Stimulated activated CD8-positive, alpha-beta memory T cell treated with anti-CD3 and anti-CD28 coated beads, Interleukin-15, amount 100 ng/mL, for 48 hours (primary cell): ENCODE results near the gene PLAGL1.
"Not testable (repeated sequence)": the region's sequence is repeated elsewhere in the genome, so short reads cannot be mapped to it uniquely, and the experiment has no call there.

Source experiments
- DNase-seq, 2 donors: peaks; one replicate each; pipeline ENCODE4 v3.0.0-alpha.2; 2020; ENCODE audit warnings: low read depth in 2 of 2

PLAGL1 gene

DNA sequence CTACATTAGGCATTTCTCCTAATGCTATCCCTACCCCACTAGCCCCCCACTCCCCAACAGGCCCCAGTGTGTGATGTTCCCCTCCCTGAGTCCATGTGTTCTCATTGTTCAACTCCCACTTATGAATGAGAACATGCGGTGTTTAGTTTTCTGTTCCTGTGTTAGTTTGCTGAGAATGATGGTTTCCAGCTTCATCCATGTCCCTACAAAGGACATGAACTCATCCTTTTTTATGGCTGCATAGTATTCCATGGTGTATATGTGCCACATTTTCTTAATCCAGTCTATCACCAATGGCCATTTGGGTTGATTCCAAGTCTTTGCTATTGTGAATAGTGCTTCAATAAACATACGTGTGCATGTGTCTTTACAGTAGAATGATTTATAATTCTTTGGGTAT, 1.6 kb upstream of the PLAGL1 start:
- DNase-seq = not testable (repeated sequence)

DNA sequence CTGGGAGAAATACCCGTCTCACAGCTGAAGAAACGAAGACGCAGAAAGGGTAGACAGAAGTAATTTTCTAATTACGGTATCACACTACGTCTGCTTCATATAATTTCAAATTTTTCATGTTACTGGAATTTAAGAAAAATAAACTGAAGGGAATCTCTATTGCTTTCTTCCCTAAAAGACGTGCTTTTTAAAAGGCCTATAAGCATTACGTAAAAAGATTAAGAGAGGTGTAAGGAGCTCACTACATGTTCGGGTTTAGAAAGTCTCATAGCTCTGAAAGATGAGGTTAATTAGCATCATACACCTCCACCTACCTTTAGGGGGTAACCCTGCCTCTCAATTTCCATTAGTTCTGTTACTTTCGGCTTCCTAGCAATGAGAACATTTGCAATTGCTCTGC, 787 bp upstream of the PLAGL1 start:
- no peak for DNase-seq

DNA sequence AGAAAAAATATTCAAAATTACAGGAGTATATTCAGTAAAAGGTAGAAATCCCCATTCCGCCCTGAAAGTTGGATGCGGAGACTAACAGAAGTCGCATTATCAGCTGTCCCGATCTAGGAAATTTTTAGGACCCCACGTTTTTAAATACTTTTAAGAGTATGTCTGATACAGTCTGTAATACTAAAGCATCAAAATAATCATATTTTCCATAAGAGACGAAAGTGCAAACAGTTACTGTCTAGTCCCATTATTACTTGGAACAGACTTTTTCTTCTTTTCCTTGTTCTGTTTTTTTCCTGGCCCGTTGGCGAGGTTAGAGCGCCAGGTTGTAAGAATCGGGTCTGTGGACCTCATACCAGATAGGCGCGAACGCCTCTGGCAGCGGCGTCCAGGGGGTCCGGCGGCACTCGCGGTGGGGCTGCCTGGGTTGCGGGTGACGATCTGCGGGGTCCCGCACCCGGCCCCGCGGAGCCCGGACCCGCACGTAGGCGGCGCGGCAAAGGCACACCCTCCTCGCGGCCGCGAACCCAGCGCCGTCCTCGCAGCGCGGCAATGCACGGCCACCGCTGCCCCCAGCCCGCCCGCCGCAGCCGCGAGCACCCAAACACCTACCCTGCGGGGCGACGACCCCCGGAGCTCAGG, 460 bp downstream of the PLAGL1 start:
- no peak for DNase-seq

DNA sequence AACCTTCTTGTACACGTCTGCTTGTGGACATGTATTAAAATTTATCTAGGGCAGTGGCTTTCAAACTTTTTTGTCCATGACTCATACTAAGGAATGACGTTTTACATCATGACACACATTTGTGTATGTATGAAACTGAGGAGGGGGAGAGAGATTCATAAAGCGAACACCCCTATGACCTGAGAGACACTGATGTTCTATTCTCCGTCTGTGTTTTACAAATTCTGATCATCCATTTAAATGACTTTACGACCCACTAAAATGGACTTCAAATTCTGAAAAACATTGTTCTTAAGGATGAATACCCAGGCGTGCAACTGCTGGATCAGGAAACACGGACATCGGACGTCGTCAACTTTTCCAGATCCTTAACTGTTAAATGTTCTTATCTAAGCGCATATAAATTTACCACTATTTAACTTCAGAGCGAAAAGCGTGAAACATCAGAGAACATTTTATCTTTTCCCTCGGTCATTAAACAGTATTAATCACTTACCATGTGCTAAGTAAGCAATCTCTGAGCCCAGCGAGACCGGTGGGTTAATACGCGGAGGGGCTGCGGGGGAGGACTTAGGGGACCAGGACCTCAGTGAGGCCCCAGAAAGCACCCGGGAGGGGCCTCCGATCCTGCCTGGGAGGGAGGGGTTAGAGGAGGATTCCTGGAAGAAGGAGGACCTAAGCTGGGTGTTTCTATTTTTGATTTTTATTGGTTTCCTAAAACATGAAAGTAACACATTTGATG, 1.2 kb downstream of the PLAGL1 start:
- no peak for DNase-seq

DNA sequence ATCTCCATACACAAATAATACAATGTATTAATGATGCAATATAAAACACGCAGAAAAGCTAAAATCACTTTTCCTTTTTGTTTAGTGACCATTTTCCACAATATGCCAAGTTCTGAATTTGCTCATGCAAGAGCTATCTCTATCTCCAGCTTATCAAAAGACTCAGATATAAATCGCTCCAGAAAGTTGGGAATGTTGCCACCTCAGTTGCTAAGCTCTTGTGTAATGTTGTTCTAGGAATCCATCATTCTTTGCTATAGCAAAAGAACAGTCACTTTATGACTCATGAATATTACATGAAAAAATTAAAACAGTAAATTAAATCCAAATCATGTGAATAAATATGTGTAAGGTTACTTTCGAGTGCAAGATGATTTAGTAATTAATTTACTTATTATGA, 8.7 kb downstream of the PLAGL1 start:
- DNase-seq = no peak

DNA sequence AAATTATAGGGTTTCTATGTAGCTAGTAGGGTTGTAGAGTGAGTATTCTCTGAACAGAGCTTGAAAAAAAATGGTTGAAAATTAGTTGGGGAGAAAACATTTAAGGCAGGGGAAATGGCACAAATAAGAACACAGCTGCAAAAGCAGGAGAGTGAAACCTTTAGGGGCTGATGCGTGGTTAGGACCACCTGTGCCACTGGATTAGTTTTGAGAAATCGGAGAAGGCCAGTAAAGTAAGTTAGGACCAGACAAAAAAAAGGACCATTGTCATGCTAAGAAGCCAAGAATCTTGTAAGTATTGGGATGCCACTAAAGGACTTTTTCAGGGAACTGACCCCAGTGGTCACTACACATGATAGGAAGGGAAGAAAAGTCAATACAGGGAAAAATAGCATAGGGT, 9.4 kb downstream of the PLAGL1 start:
- no peak for DNase-seq

DNA sequence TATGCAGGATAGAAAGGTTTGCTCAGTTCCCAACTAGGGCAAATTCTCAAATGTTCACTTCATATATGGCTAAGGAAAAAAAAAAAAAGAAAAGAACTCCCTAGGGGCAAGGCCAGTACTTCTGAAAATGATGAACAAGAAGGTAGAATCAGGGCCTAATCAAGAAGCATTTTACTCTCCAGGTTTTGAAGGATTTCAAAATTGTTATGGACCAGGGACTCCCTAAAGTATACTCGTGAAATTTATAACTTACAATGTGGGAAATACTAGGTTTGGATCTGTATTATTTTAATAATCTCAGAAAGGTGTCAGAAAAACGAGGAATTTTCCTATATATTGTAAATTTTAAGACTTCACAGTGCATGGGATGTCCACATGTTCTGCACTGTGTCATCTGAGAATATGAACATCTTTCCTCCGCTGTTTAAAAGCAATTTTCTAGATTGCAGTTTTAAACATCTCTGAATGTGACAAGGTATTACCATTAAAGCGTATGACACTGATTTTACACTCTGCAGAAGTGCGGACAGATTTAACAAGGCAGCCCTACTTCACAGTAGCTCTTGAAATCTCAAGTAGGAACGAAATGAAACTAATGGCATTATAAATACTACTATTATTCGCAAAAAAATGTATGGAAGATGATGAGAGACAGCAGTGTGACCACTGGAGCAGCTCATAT, 14.0 kb downstream of the PLAGL1 start:
- DNase-seq = no peak

DNA sequence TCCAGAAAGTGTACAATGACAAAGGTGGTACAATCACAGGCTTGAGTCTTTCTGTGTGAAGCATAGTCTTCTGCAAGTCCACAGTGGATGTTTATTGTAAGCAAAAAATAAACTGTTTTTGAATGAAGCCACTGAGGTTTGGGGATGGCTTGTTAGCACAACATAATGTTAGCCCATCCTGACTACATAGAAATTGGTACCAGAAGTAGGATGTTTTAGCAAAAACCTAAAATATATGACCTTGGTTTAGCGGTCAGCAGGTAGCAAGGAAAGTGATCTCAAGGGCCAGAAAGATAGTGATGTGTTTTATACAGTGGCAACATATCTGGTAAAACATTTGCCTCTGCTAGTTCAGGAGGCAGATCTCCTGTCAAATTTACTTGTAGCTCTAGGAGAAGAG, 15.8 kb downstream of the PLAGL1 start:
- no peak for DNase-seq

DNA sequence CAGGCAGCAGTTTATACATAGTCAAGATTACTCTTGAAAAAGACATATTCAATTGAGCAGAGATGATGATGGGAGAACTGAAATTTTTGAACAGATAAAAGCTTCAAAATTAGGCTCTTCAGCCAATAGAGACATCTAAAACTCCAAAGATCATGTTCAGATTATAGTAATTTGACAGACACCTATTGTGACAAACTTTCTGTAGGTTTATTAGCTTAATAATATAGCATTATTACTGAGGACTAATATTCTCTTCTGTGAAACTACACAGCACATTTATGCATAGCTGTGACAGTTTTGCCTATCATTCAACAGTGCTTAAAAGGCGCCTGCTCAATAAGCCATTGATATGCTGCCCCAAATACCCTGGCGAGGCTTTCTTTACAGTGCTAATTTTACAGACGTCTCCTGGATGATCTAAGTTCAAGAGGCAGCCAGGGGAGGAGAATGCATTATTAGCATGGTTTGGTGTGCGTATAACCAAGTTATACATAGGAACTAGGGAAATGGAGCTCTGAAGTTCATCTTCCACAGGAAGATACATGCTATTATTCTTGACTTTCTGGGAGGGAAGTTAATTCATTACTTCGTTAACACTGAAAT, 21.5 kb downstream of the PLAGL1 start:
- no peak for DNase-seq

DNA sequence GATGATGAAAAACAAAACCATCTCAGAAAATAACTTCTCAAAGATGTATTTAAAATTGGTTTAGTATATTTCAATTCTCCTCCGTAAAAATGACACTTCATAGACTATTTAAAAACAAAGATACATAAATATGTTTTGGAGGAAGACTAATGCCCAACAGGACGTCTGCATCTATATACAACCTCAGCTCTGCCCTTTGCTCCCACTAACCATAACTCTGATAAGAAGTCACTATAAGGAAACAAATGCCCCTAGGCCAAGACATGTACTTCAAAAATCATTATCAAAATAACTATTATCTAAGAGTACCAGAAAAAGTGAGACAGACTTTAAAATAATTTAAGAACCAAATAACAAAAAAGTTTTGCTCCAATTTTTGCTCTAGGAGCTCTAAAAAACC, 23.4 kb downstream of the PLAGL1 start:
- no peak for DNase-seq

DNA sequence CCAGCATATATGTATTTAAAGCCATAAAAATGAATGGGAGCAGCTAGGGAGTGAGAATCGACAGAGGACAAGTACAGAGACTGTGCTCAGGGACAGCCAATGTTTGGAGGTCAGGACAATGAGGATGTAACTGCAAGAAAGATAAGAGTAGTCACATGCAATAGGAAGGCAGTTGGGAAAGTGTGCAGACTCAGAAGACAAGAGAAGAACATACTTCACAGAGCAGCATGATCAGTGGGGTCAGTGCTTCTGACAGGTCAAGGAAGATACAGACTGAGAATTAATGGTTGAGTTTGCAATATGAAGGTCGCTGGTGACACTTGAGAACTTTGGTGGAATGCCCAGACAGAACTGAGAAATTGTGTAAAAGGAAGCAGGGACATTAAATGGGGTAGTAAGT, 25.1 kb downstream of the PLAGL1 start:
- DNase-seq = no peak

DNA sequence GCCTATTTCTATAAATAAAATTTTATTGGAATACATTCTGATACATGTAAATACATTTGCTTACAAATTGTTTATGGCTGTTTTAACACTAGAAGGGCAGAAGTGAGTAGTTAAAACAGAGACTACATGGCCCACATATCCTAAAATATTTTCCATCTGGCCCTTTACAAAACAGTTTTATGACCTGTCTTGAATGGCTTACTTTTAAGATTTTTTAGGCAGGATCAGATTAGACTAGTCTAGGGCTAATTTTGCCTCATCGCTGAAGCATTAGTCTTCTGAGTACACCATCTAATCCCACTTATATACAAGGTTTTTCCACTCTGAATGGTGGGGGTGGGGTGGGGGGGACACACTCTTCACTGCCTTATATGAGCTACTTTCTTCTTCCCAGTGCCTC, 27.1 kb downstream of the PLAGL1 start:
- no peak for DNase-seq

DNA sequence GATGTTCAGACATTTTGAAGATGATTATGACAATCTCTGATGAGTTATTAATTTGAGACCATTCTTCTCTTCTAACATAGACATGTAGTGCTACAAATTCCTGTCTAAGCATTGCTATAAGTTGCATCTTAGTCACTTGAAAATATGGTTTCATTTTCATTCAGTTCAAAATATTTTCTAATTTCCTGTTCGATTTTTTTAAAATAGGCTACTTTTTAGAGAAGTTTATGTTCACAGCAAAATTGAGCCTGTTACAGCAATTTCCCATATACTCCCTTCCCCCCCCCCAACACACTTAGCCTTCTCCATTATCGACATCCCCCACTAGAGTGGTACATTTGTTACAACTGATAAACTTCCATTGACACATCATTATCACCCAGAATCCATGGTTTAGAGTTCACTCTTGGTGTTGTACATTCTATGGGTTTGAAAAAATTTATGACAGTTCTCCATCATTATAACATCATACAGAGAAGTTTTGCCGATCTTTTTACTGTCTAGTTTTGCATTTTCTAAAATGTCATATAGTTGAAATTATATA, 31.2 kb downstream of the PLAGL1 start:
- no peak for DNase-seq

DNA sequence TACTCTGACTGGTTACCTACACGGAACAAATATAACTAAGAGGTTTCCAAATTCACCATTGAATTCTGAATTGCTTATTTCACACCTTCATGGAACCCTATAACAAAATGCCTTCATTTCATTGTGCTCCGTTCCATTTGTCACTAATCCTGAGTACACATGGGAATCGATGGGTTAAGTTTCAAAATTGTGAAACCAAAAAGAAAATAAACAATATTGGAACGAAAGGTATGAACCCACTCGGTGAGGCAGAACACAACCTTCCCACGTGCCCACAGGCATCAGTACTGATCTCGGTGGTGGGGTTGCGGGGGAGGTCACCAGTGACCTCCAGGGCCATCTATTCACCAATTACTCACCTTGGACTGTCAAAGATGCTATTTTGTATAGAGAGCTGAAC, 34.0 kb downstream of the PLAGL1 start:
- DNase-seq = no peak

DNA sequence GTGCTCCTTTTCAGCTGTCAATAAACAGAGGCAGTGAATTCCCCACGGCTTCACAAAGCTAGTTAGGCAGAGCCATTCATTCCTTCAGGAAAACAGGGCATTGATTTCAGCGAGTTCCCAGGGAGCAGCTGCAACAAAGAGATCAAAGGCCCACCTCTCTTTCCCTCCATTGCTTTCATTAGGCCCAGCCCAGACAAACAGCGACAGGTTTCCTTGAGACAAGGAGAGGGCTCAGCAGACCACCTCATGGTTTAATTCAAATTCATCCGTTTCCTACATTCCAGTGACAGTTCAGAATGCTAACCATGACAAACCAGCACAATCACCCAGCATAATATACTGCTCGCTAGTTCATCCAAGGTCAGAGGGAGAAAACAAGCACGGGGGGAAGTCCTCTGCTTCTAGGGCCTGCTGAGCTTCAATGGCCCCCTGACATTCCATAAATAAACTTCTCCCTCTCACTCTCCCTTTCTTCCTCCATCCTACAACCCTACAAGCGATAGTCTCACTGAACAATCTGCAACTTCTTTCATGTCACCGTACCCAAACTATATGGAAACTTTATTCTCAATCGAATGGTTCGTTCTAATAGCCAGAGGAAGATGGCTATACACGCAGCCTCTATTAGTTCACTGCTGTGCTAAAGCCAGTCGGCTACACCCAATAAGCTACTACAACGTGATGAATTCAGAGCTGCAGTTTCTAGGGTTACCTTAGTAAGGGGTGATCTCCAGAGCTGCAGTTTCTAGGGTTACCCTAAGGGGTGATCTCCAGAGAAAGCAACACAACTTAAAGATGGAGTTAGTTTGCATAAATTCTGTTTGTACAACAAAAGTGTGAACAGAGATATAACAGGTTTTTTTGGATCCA, 34.7 kb downstream of the PLAGL1 start:
- no peak for DNase-seq

DNA sequence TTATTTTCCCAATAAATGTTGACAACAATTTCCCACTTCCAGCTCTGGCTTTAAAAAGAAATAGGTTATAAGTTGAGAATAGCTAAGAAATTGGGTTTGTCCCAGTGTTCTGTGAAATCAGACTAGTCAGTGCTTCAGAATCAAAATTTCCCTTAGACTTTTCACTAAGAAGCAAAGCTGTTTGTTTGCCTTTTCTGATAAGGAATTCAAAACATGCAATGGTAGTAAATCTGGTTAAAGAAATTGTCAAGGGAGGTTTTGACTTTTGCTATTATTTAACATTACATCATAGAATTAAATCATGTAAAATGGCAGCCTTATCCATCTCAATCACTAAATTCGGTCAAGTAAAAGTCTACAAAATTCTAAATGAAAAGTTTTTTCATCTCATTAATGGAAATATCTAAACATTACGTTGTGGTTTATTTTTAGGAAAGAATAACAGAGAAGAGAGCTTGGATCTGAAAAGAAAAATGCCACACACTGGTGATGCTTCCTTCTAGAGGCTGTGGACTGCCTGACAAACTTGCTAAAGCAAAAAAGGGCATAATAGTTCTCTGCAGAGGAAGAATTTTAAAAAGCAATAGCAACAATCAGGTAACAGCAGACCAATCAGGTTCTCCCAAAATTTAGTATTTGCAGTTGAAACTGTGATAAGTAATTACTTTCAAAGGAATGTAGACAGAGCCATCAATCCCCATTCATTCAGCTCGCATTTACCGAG, 36.4 kb downstream of the PLAGL1 start:
- no peak for DNase-seq

DNA sequence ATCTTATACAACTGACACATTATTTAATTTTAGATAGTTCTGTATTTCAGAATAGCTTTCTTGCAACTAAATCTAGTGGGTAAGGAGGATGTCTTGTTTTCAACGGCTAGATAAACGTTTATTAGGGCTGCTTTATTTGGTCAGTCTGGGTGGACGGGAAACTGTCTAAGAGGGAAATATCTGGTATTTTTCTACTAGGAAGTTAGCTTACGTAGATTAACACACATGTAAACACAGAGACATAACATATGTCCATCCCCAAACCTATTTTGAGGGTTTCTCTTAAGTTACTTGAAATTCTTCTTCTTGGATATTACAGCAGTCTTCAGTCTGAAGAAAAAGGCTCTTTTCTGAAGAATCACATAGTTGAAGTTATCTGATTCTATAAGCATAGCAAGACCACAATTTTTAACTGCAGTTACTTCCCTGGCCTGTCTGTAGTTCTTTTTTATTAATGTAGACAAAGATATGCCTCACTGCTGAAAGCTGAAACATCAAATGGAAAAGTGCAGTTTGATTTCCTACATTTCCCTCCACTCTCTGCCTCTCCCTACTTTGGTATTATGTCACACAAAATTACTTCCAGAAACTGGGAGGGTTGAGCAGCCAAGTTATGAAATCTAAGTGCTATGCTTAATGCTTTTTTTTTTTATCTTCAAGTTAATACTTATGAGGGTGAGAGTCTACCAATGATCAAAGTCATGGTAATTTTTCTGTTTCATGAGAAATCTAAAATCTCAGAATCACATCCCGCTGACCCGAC, 37.4 kb downstream of the PLAGL1 start:
- DNase-seq = no peak

DNA sequence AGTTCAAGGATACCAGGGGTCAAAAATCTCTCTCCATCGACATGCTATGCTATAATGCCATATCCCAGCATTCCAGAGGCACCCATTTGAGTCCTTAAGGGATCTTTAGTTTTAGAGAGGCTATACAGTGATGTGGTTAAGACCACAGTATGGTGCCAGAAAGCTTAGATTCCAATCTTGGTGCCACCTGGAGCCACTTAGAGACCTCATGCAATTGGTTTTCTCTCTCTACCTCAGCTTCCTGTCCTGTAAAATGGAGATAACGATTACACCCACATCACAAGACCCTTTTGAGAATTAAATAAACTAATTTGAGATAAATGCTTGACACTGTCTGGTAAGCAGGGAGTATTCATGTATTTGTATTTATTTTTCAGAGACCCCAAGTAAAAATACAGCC, 39.0 kb downstream of the PLAGL1 start:
- DNase-seq = no peak

DNA sequence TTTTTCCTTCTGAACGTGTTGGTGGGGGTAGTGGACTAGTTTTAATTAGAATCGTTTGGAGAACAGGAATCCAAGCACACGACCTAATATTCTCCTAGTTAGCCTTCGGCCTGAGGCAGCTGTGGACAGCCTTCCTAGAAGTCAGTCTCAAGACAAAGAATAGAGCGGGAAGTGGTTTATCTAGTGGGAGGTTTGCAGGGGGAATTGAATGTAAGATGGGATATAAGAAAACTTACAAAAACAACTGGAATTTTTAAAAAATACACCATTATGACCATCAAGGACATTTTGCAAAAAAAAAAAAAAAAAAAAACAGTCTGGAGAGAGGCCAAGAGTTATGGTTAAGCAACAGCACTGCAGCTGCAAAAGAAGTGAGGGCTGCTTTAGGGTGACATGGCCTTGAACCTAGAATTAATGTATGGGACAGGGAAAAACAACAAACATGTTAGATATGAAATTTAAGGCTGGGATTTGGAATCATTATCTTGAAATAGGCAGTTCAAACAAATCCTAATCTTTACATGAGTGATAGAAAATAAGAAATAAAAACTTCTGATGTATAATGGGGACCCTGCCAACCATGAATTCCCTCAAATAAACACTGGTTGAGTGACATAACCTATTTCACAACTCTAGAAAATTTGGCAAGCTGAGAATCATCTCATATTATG, 40.2 kb downstream of the PLAGL1 start:
- no peak for DNase-seq

DNA sequence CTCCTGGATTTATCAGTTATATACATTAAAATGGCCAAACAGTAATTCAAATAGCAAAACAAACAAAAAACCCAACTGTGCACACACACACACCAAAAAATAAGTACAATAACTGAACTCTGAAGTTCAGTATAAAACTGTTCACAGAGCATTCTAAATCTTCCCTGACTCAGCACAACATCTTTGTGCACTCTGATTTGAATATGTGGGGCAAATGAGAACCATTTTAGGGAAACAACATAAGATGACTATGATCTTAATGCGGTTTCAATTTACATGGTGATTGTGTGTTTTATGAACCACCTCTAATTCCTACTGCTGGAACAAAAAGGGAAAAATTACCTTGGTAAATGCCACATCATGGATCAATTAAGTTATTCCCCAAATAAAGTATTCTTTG, 41.7 kb downstream of the PLAGL1 start:
- DNase-seq = no peak
